ENCODE data around the gene TMEM126B. TPM values are rescaled to one million over a fixed set of nuclear protein-coding genes. Genes with fewer than 3 reads are reported as not detected.
A peak's percentile ranks its signal among the peaks of the same experiment; 100 is the strongest.

TMEM126B gene
- total and polyA plus RNA-seq, 2 of the 13 experiments (the other 11 are each of a cell fraction or from before 2014, with no cell fraction given): 33.6 to 54.8 TPM

DNA sequence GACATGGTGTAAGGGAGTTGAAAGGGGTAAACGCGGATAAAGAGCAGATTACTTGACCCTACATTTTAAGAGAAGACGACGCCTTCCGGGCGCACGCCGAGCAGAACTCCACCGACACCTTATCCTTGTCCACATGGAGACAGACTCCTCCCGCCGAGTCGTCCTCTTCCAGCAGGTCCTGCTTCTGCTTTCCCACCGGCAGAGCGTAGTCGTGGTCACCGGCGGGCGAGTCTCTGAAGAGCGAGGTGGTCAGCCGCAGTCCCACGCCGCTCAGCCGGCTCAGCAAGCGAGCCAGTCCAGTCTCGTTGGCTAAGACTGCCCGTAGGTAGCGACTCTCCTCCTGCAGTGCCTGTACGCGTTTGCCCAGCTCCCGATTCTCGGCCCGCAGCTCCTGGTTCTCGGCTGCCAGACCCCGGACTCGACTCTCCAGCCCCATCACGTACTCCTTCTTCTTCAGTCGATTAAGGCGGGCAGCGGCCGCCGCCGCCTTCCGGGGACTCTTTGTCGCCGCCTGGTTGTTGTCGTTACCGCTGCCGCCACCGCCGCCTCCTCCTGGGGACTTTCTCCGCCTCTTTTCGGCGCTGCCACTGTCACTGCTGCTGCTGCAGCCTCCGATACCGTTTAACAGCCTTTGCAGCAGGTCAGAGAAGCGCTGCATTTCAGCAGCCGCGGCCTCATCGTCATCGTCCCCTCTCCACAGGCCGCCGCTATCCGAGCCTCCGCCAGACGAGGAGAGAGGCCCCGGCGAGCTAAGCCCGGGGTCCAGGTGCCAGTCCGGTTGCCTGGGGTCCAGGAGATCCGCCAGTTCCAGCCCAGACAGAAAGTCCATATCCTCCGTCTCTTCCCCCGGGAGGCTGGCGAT lies 35.6 kb downstream of the TMEM126B start (continued):
- TF ChIP-seq ZNF296 (CRISPR knock-in tag; conservative IDR thresholded peaks at IDR 0.05) (no peak), RAD21 (CRISPR knock-in tag; IDR thresholded peaks at IDR 0.05) (peak; percentile 42; the same call in 1 of the 2 replicates), ZFP36L1 (CRISPR knock-in tag; IDR thresholded peaks at IDR 0.05) (no peak), HOXA5 (CRISPR knock-in tag; IDR thresholded peaks at IDR 0.05) (peak; percentile 32; the same call in 1 of the 2 replicates), POLR2A (IDR thresholded peaks at IDR 0.05; ENCODE audit: insufficient read depth in 1 of 2, low read depth in 2 of 2, low read length in 2 of 2) (0 out of 4 replicates have a peak, but pooled peaks of 1 of the 2 experiments have one; percentile 27), ZNF232 (CRISPR knock-in tag; IDR thresholded peaks at IDR 0.05; ENCODE audit: borderline replicate concordance) (peak; percentile 59; the same call in 1 of the 2 replicates), ZNF510 (CRISPR knock-in tag; IDR thresholded peaks at IDR 0.05; ENCODE audit: low read depth) (no peak), SOX5 (CRISPR knock-in tag; IDR thresholded peaks at IDR 0.05; ENCODE audit: borderline replicate concordance) (no peak), FOXM1 (CRISPR knock-in tag; IDR thresholded peaks at IDR 0.05) (no peak), PRMT3 (CRISPR knock-in tag; IDR thresholded peaks at IDR 0.05; ENCODE audit: borderline replicate concordance, low read depth) (0 out of 2 replicates have a peak, but pooled peaks have one; percentile 27), KDM5B (CRISPR knock-in tag; IDR thresholded peaks at IDR 0.05; ENCODE audit: borderline replicate concordance) (no peak), ZNF883 (CRISPR knock-in tag; IDR thresholded peaks at IDR 0.05; ENCODE audit: not compliant biosample characterization) (peak; percentile 36), EED (CRISPR knock-in tag; IDR thresholded peaks at IDR 0.05) (peak; percentile 75; the same call in 1 of the 2 replicates), TBX2 (CRISPR knock-in tag; IDR thresholded peaks at IDR 0.05; ENCODE audit: borderline replicate concordance) (peak; percentile 43; the same call in 1 of the 2 replicates), ZNF629 (CRISPR knock-in tag; conservative IDR thresholded peaks at IDR 0.05) (no peak), ATM (IDR thresholded peaks at IDR 0.05; ENCODE audit: borderline replicate concordance) (no peak), GZF1 (CRISPR knock-in tag; IDR thresholded peaks at IDR 0.05) (0 out of 2 replicates have a peak, but pooled peaks have one; percentile 17), ZNF577 (CRISPR knock-in tag; IDR thresholded peaks at IDR 0.05; ENCODE audit: borderline replicate concordance, low read depth) (0 out of 2 replicates have a peak, but pooled peaks have one; percentile 6)
- TF ChIP-seq, protein P1, sequence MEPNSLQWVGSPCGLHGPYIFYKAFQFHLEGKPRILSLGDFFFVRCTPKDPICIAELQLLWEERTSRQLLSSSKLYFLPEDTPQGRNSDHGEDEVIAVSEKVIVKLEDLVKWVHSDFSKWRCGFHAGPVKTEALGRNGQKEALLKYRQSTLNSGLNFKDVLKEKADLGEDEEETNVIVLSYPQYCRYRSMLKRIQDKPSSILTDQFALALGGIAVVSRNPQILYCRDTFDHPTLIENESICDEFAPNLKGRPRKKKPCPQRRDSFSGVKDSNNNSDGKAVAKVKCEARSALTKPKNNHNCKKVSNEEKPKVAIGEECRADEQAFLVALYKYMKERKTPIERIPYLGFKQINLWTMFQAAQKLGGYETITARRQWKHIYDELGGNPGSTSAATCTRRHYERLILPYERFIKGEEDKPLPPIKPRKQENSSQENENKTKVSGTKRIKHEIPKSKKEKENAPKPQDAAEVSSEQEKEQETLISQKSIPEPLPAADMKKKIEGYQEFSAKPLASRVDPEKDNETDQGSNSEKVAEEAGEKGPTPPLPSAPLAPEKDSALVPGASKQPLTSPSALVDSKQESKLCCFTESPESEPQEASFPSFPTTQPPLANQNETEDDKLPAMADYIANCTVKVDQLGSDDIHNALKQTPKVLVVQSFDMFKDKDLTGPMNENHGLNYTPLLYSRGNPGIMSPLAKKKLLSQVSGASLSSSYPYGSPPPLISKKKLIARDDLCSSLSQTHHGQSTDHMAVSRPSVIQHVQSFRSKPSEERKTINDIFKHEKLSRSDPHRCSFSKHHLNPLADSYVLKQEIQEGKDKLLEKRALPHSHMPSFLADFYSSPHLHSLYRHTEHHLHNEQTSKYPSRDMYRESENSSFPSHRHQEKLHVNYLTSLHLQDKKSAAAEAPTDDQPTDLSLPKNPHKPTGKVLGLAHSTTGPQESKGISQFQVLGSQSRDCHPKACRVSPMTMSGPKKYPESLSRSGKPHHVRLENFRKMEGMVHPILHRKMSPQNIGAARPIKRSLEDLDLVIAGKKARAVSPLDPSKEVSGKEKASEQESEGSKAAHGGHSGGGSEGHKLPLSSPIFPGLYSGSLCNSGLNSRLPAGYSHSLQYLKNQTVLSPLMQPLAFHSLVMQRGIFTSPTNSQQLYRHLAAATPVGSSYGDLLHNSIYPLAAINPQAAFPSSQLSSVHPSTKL (CRISPR knock-in tag; IDR thresholded peaks at IDR 0.05): no peak
- TF ChIP-seq, protein P2, sequence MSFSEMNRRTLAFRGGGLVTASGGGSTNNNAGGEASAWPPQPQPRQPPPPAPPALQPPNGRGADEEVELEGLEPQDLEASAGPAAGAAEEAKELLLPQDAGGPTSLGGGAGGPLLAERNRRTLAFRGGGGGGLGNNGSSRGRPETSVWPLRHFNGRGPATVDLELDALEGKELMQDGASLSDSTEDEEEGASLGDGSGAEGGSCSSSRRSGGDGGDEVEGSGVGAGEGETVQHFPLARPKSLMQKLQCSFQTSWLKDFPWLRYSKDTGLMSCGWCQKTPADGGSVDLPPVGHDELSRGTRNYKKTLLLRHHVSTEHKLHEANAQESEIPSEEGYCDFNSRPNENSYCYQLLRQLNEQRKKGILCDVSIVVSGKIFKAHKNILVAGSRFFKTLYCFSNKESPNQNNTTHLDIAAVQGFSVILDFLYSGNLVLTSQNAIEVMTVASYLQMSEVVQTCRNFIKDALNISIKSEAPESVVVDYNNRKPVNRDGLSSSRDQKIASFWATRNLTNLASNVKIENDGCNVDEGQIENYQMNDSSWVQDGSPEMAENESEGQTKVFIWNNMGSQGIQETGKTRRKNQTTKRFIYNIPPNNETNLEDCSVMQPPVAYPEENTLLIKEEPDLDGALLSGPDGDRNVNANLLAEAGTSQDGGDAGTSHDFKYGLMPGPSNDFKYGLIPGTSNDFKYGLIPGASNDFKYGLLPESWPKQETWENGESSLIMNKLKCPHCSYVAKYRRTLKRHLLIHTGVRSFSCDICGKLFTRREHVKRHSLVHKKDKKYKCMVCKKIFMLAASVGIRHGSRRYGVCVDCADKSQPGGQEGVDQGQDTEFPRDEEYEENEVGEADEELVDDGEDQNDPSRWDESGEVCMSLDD (CRISPR knock-in tag; IDR thresholded peaks at IDR 0.05; ENCODE audit: borderline replicate concordance): no peak
- TF ChIP-seq, protein P3, sequence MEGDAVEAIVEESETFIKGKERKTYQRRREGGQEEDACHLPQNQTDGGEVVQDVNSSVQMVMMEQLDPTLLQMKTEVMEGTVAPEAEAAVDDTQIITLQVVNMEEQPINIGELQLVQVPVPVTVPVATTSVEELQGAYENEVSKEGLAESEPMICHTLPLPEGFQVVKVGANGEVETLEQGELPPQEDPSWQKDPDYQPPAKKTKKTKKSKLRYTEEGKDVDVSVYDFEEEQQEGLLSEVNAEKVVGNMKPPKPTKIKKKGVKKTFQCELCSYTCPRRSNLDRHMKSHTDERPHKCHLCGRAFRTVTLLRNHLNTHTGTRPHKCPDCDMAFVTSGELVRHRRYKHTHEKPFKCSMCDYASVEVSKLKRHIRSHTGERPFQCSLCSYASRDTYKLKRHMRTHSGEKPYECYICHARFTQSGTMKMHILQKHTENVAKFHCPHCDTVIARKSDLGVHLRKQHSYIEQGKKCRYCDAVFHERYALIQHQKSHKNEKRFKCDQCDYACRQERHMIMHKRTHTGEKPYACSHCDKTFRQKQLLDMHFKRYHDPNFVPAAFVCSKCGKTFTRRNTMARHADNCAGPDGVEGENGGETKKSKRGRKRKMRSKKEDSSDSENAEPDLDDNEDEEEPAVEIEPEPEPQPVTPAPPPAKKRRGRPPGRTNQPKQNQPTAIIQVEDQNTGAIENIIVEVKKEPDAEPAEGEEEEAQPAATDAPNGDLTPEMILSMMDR (CRISPR knock-in tag; IDR thresholded peaks at IDR 0.05): peak; percentile 64
